Measurements from ENCODE around the gene FNDC8. TPM values are rescaled to one million over a fixed set of nuclear protein-coding genes. Genes with fewer than 3 reads are reported as not detected.

FNDC8 gene
- total RNA-seq (2022; extraction: Qiagen RNA extraction; ENCODE audit: low read depth): not detected in 5 replicates

GRCh38 chr17:35121315-35121714 is at the start of gene FNDC8:
Gene FNDC8, plus strand, starts transcription at chr17:35121615. Its CDS starts 79 bp downstream, at chr17:35121694.

DNA sequence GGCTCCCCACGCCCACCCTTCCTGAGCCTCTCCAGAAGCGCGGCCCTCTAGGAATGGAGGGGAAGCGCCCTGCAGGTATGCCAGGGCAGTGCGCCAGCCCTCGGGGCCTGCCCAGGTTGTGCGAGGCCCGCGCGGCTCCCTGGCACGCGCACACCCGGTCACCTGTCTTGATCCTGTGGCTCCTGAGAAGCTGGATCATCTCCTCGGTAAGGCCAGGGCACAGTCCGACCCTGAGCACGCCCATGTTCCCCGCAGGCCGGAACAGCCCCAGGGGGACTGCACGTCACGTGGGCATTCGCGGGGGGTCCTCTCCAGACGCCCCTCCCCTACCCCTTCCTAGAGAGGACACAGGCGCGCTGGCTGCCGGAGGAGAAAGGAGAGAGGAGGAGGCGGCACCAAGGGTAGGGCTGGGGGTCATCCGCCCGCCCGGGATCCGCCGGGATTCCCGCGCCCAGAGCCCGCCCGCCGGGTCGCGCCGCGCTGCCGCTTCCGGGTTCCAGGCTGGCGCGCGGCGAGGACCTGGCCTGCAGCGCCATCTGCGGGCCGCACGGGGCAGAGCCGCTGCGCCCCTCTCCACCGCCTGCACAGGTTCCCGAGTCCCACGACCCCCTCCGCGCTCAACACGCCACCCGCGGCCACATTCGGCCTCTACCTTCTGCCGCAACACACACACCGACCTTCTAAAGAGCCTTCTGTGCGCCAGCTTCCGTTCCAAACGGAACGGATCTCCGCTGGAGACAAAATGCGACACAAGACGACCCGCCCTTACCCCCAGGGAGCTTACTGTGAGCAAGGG is 1.8 kb upstream of the FNDC8 start, which contains the start of gene RAD51D:
TSS of gene RAD51D (minus strand) at position 491 of the 796 bp plus-strand sequence. CDS start at position 244, 247 bp downstream.

GRCh38 chr17:35141681-35142466 is 20.5 kb downstream of the FNDC8 start, which contains the start of gene NLE1:
Gene NLE1, minus strand, starts transcription at chr17:35142303. Its CDS starts 28 bp downstream, at chr17:35142275.

GRCh38 chr17:35147375-35147905 is 26.0 kb downstream of the FNDC8 start, which contains the start of gene UNC45B:
Gene UNC45B, plus strand, starts transcription at chr17:35147817. Its CDS starts 447 bp downstream, at chr17:35148264.

Other genes starting within 250 kb of the FNDC8 start
- 0.85 to 1.6 TPM (median 1.2 TPM) in 5 replicates for gene CCT6B, start 160.2 kb upstream of the FNDC8 start, total RNA-seq (2022; extraction: Qiagen RNA extraction; ENCODE audit: low read depth)
- gene ZNF830, start 160.1 kb upstream of the FNDC8 start, total RNA-seq (2022; extraction: Qiagen RNA extraction; ENCODE audit: low read depth): 14.4 to 19.1 TPM (median 14.9 TPM) in 5 replicates
- 16.2 to 22.3 TPM (median 22.1 TPM) in 5 replicates for gene LIG3, start 141.1 kb upstream of the FNDC8 start, total RNA-seq (2022; extraction: Qiagen RNA extraction; ENCODE audit: low read depth)
- gene RFFL, start 57.9 kb upstream of the FNDC8 start, total RNA-seq (2022; extraction: Qiagen RNA extraction; ENCODE audit: low read depth): 42.8 to 57.1 TPM (median 50.9 TPM) in 5 replicates
- gene RAD51D, start 1.8 kb upstream of the FNDC8 start, total RNA-seq (2022; extraction: Qiagen RNA extraction; ENCODE audit: low read depth): 22.6 to 32.7 TPM (median 26.8 TPM) in 5 replicates
- gene NLE1, start 20.7 kb downstream of the FNDC8 start, total RNA-seq (2022; extraction: Qiagen RNA extraction; ENCODE audit: low read depth): 36.0 to 40.6 TPM (median 36.3 TPM) in 5 replicates
- not detected in 5 replicates for gene UNC45B, start 26.2 kb downstream of the FNDC8 start, total RNA-seq (2022; extraction: Qiagen RNA extraction; ENCODE audit: low read depth)
- not detected in 5 replicates for gene SLC35G3, start 72.8 kb downstream of the FNDC8 start, total RNA-seq (2022; extraction: Qiagen RNA extraction; ENCODE audit: low read depth)
- gene SLFN5, start 121.5 kb downstream of the FNDC8 start, total RNA-seq (2022; extraction: Qiagen RNA extraction; ENCODE audit: low read depth): 1.9 to 4.0 TPM (median 2.7 TPM) in 5 replicates